ENCODE measurements around the gene COG5.

Gene COG5

GRCh38 chr7:107463139-107464078 lies 100.3 kb downstream of the COG5 start:
- DNase-seq (ENCODE audit: low read depth, low spot score): peak; percentile 28

DNA sequence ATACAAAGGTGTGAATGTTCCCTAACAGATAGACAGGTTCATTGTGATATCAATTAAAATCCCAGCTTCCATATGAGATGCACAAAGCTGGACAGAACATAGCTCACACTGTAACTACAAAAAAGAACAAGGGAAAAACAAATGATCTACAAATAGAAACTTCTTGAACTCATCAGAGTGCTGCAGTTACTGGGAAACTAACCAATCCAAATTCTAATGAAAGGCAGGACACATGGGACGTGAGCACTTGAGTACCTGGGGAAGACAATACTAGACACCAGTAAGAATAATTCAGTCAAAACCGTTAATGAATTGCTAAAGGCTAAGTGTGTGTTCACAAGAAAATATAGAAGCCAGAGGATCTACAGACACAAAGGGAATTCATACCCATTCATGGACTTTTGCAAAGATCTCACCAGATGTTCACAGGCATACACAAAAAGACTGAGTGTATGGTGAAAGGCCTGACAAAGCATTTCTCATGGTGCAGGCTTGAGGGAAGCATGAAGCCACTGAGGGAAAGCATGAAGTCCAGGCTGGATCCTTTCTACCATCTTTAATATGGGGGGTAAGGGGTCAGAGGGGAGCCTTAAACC lies 101.7 kb downstream of the COG5 start:
- DNase-seq (ENCODE audit: low read depth, low spot score): no peak

DNA sequence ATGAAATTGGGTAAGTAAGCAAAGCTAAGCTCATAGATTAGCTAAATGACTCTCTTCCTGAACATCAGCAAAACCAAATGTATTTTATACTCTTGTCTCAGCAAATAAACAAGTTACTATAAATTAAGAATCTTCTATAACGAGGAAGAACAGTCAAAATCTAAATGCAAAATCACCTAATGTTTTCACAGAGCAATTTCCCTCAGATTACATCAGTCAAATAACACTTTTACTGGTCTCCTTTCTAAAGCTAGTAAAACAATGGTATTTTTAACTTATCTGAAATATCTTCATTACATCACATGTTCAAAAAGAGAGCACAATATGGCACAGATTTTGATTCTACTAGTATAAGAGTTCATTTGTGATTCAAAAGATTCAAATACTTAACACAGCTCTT lies 110.3 kb downstream of the COG5 start:
- DNase-seq (ENCODE audit: low read depth, low spot score): no peak

- no peak for DNase-seq (ENCODE audit: low read depth, low spot score)
Observed at GRCh38 chr7:107450970-107451369, 112.8 kb downstream of the COG5 start.

DNA sequence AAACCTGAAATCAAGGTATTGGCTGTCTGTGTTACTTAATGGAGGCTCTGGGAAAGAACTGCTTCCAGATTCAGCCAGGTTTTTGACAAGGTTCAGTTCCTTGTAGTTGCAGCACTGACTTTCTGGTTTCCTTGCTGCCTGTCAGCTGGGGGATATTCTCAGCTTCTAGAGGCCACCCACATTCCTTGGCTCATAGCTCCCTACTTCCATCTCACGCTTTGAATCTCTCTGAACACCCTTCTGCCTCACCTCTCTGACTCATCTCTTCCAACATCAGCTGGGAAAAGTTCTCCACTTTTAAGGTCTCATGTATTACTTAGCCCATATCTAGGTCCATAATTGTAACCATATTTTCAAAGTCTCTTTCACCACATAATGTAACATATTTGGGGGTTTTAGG lies 116.7 kb downstream of the COG5 start:
- no peak for DNase-seq (ENCODE audit: low read depth, low spot score)

GRCh38 chr7:107446531-107446930 lies 117.2 kb downstream of the COG5 start:
- DNase-seq (ENCODE audit: low read depth, low spot score): no peak

- DNase-seq (ENCODE audit: low read depth, low spot score): no peak
Observed at GRCh38 chr7:107442678-107443077, 121.0 kb downstream of the COG5 start.

DNA sequence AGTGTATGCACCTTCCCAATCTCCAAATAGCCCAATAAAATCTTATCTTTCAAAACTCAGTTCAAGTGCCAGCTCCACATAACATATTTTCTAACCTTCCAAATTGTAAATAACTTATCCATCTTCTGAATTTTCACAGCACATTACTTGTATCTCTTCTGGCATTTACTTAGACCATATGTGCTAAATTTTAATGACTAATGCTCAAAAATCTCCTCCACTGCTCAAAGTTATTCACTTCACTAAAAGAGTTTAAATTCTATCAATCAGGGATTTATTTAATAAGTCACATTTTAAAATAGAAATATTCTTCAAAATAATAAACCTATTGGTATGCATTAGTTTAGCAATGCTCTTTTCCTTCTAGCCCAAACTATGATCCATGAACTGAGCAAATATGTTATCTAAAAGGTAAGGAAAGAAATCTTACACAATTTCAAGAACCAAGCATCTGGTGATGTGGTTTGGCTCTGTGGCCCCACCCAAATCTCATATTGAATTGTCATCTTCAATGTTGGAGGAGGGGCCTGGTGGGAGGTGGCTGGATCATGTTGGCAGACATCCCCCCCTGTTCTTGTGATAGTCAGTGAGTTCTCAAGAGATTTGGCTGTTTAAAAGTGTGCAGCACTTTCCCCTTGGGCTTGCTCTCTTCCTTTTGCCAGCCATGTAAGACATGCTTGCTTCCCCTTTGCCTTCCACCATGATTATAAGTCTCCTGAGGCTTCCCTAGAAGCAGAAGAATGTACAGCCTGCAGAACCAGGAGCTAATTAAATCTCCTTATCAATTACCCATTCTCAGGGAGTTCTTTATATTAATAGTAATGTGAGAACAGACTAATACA lies 121.9 kb downstream of the COG5 start:
- no peak for DNase-seq (ENCODE audit: low read depth, low spot score)

- no peak for DNase-seq (ENCODE audit: low read depth, low spot score)
Observed at GRCh38 chr7:107439025-107439424, 124.7 kb downstream of the COG5 start.

- DNase-seq (ENCODE audit: low read depth, low spot score): no peak
Observed at GRCh38 chr7:107435749-107436148, 128.0 kb downstream of the COG5 start.

DNA sequence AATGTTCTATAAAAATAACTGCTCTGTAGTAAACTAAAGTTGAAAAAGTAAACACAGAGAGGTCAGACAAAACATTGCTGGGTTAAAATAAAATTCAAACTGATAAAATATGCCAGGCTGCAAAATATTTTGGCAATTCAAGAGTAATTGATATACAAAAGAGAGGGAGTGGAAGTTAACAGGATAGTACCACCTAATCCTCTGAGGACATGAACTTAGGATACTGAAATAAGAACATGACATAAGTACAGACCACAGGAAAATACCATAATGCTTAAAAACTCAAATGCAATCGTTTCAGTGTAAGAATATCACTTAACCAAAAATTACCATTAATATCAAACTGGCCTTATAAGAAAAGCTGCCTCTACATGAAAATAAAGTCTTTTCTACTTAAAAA lies 131.5 kb downstream of the COG5 start:
- DNase-seq (ENCODE audit: low read depth, low spot score): no peak

GRCh38 chr7:107430057-107430456 lies 133.7 kb downstream of the COG5 start:
- DNase-seq (ENCODE audit: low read depth, low spot score): no peak

- DNase-seq (ENCODE audit: low read depth, low spot score): no peak
Observed at GRCh38 chr7:107428642-107429041, 135.1 kb downstream of the COG5 start.

DNA sequence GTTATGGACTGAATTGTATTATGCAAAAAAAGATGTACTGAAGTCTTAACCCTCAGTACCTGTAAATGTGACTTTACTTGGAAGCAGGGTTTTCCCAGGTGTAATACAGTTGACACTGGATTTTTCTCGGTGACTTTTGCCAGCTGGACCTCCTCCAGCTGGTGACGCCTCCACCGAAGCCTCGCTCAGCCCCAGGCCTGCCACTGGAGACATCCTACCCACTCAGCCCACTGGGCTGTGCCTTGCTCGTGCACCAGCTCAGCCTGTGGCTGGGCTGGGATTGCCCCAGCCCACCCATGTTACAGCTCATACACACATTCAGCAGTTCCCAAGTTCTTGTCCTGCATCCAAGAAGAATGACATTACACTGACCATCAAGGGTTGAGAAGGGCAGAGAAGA lies 136.3 kb downstream of the COG5 start:
- no peak for DNase-seq (ENCODE audit: low read depth, low spot score)

DNA sequence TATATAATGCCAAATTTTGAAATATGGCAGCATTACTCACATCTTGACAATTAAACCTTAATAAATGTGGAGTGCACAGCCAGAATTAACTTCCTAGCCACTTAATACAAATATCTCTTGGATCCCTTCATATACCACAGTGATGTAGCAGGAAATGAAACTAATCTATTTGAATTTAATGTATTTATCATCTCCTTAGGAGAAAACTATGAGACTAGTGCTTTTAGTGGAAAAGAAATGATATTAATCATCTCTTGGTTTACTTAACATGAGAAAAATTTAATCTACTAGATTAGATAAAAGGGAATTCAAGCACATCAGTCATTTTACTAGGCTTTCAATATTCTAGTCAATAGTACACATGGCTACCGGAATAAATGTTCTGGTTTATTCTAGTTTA lies 149.5 kb downstream of the COG5 start:
- no peak for DNase-seq (ENCODE audit: low read depth, low spot score)

DNA sequence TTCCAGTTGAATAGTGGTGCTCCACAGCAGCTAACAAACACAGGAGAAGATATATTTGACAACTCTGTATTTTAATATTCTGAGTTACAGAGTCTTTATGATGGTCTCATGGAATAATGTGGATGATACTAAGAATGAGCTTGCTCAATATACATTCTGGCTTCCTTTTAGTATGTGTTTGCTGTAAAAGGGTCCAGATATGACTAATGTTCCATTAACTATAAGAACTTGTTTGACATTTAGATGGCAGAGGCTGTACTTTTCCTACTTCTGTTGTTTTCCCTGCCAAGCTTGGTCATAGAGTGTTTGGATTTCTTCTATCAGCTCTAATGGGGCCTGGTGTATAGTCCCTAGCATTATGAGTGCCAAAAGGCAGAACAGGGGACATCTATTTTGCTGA lies 155.4 kb downstream of the COG5 start:
- DNase-seq (ENCODE audit: low read depth, low spot score): no peak

GRCh38 chr7:107405559-107405958 lies 158.2 kb downstream of the COG5 start:
- DNase-seq (ENCODE audit: low read depth, low spot score): no peak

- no peak for DNase-seq (ENCODE audit: low read depth, low spot score)
Observed at GRCh38 chr7:107404740-107405537, 158.8 kb downstream of the COG5 start.

DNA sequence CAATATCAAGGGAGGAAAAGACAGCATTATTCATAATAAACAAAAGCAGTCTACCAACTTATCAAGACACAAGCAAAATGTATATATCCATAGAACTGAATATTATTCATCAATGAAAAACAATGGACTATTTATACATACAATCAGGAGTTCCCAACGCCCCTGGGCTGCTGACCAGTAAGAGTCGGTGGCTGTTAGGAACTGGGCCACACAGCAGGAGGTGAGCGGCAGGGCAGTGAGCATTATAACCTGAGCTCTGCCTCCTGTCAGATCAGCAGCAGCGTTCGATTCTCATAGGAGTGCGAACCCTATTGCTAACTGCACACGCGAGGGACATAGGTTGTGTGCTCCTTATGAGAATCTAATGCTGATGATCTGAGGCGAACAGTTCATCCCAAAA lies 165.6 kb downstream of the COG5 start:
- no peak for DNase-seq (ENCODE audit: low read depth, low spot score)

GRCh38 chr7:107396990-107397389 lies 166.7 kb downstream of the COG5 start:
- no peak for DNase-seq (ENCODE audit: low read depth, low spot score)

DNA sequence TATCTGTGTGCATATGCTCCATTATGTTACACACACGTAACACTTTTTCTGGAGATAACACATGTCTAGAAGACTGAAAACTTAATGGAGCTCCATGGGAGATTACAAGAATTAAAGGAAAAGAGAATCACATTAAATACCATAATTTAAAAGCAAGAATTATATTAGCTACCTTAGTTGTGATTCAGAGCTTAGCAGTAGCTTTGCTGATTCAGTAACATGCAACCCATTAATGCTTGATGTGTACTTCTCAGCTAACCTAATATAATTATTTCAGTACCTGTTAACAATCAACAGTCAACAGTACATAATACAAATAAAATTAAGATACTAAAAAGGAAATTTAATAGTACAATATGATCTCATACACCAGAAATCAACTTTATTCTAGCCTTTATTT lies 167.6 kb downstream of the COG5 start:
- DNase-seq (ENCODE audit: low read depth, low spot score): no peak
